Fibroblast of lung (primary cell): Measurements from ENCODE around the gene GOLGA6L9.

Experiments
- CTCF ChIP-seq, 2 donors: IDR thresholded peaks in 1 of 2; conservative IDR thresholded peaks in 1 of 2; 1 replicate in 1 of 2; 2 replicates in 1 of 2; pipeline ENCODE4 v1.5.1; 2011 to 2012; ENCODE audit warnings: low read length in 2 of 2, control low read depth in 1 of 2, inconsistent platforms in 1 of 2, low read depth in 1 of 2, mild to moderate bottlenecking in 1 of 2
- EZH2 ChIP-seq: IDR thresholded peaks from 2 replicates; pipeline ENCODE4 v1.5.1; 2012; ENCODE audit warnings: low read length, control low read depth, mild to moderate bottlenecking; ENCODE audit errors: missing control alignments

DNA sequence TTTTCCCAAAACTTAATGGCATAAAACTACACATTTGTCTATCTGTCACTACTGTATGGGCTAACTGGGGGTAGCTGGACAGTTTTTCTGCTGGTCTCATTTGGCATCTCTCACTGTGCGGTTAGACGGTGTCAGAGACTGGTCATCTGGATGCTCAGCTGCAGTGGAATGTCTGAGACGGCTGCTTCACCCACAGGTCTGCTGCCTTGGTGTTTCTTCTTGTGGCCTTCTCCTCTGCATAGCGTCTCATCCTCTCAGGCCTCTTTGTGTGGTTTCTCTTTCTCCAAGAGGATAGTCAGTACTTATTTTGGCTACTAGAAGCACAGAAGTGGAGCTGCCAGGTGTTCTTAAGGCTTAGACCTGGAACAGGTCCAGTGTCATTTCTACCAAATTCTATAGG, 35.9 kb upstream of the GOLGA6L9 start:
- TF ChIP-seq CTCF (conservative IDR thresholded peaks at IDR 0.05 in 1 of 2, IDR thresholded peaks at IDR 0.05 in 1 of 2; ENCODE audit: low read depth in 1 of 2, low read length in 2 of 2) (no peak), EZH2 (no peak)
